Globus pallidus (tissue), 1 donor: ENCODE results near the gene NAA16.

Experiments
- DNase-seq: peaks from one replicate; pipeline ENCODE4 v3.0.0-alpha.2; 2015; ENCODE audit warnings: low spot score

The NAA16 gene

GRCh38 chr13:41304551-41304950 lies 6.5 kb upstream of the NAA16 start:
- no peak for DNase-seq

GRCh38 chr13:41306271-41307145 lies 4.6 kb upstream of the NAA16 start:
- no peak for DNase-seq

GRCh38 chr13:41307884-41308640 lies 3.0 kb upstream of the NAA16 start:
- no peak for DNase-seq

- peak; percentile 64 for DNase-seq
Observed at GRCh38 chr13:41311406-41312175, 524 bp downstream of the NAA16 start.

- peak; percentile 45 for DNase-seq
Observed at GRCh38 chr13:41312176-41312500, 1.1 kb downstream of the NAA16 start.

GRCh38 chr13:41313117-41313516 lies 2.0 kb downstream of the NAA16 start:
- no peak for DNase-seq

- DNase-seq, result no peak
Observed at GRCh38 chr13:41313659-41314197, 2.7 kb downstream of the NAA16 start.

GRCh38 chr13:41315443-41316047 lies 4.5 kb downstream of the NAA16 start:
- no peak for DNase-seq

GRCh38 chr13:41317243-41317642 lies 6.2 kb downstream of the NAA16 start:
- no peak for DNase-seq

GRCh38 chr13:41325752-41326151 lies 14.7 kb downstream of the NAA16 start:
- DNase-seq, result no peak

- no peak for DNase-seq
Observed at GRCh38 chr13:41326661-41327060, 15.6 kb downstream of the NAA16 start.

- no peak for DNase-seq
Observed at GRCh38 chr13:41327994-41328790, 17.1 kb downstream of the NAA16 start.

- DNase-seq, result no peak
Observed at GRCh38 chr13:41332829-41333228, 21.8 kb downstream of the NAA16 start.

GRCh38 chr13:41334810-41335209 lies 23.7 kb downstream of the NAA16 start:
- no peak for DNase-seq

GRCh38 chr13:41344358-41344757 lies 33.3 kb downstream of the NAA16 start:
- no peak for DNase-seq

GRCh38 chr13:41345165-41345913 lies 34.3 kb downstream of the NAA16 start:
- DNase-seq, result no peak

- DNase-seq, result no peak
Observed at GRCh38 chr13:41345914-41346589, 35.0 kb downstream of the NAA16 start.

- peak; percentile 30 for DNase-seq
Observed at GRCh38 chr13:41352935-41353840, 42.1 kb downstream of the NAA16 start.

GRCh38 chr13:41354416-41354815 lies 43.3 kb downstream of the NAA16 start:
- DNase-seq, result no peak
